Ishikawa (cell line): ENCODE data around the gene C1GALT1.

ENCODE experiments used
- CREB1 ChIP-seq: IDR thresholded peaks from 2 replicates; pipeline ENCODE4 v1.6.1; 2012; ENCODE audit warnings: low read depth
- EGR1 ChIP-seq: IDR thresholded peaks from 2 replicates; pipeline ENCODE4 v1.6.1; 2012
- EP300 ChIP-seq: IDR thresholded peaks from 2 replicates; pipeline ENCODE4 v1.6.1; 2012; ENCODE audit warnings: borderline replicate concordance
- FOXM1 ChIP-seq: IDR thresholded peaks from 2 replicates; pipeline ENCODE4 v1.6.1; 2012; ENCODE audit warnings: low read depth, borderline replicate concordance
- NFIC ChIP-seq: IDR thresholded peaks from 2 replicates; pipeline ENCODE4 v1.6.1; 2012
- RAD21 ChIP-seq: IDR thresholded peaks from 2 replicates; pipeline ENCODE4 v1.6.1; 2012; ENCODE audit warnings: low read depth
- TF ChIP-seq, protein P1 (sequence below): IDR thresholded peaks from 2 replicates; pipeline ENCODE4 v1.6.1; 2012; ENCODE audit warnings: low read depth, mild to moderate bottlenecking

DNA sequence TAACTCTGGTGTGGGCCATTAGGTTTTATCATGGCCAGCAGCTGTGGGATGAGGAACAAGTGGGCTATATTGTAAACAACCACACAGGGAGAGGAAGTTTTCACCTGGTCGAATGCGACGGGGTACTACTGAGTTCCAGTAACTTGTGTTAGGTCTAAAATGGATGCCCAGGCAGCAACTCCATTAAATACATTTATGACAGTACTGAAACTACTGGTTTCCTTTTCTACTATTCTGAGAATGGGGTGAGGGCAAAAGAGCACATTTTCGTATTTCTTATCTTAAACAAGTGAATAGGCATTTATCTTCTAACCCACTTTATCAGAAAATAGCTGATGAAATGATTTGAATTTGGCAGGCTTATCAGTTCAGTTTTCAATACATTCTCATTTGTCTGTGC, 109.7 kb downstream of the C1GALT1 start:
- no peak for TF ChIP-seq NFIC
- TF ChIP-seq CREB1: no peak
- TF ChIP-seq EP300: no peak
- no peak for TF ChIP-seq RAD21
- TF ChIP-seq EGR1: no peak
- TF ChIP-seq, protein P1, sequence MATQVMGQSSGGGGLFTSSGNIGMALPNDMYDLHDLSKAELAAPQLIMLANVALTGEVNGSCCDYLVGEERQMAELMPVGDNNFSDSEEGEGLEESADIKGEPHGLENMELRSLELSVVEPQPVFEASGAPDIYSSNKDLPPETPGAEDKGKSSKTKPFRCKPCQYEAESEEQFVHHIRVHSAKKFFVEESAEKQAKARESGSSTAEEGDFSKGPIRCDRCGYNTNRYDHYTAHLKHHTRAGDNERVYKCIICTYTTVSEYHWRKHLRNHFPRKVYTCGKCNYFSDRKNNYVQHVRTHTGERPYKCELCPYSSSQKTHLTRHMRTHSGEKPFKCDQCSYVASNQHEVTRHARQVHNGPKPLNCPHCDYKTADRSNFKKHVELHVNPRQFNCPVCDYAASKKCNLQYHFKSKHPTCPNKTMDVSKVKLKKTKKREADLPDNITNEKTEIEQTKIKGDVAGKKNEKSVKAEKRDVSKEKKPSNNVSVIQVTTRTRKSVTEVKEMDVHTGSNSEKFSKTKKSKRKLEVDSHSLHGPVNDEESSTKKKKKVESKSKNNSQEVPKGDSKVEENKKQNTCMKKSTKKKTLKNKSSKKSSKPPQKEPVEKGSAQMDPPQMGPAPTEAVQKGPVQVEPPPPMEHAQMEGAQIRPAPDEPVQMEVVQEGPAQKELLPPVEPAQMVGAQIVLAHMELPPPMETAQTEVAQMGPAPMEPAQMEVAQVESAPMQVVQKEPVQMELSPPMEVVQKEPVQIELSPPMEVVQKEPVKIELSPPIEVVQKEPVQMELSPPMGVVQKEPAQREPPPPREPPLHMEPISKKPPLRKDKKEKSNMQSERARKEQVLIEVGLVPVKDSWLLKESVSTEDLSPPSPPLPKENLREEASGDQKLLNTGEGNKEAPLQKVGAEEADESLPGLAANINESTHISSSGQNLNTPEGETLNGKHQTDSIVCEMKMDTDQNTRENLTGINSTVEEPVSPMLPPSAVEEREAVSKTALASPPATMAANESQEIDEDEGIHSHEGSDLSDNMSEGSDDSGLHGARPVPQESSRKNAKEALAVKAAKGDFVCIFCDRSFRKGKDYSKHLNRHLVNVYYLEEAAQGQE: no peak
- TF ChIP-seq FOXM1: no peak
